Measurements from ENCODE around the gene UGGT2. TPM values are rescaled to one million over a fixed set of nuclear protein-coding genes. Genes with fewer than 3 reads are reported as not detected.
"Not testable (repeated sequence)": the region's sequence is repeated elsewhere in the genome, so short reads cannot be mapped to it uniquely, and the experiment has no call there.

The UGGT2 gene
- total RNA-seq, 1 donor from 2014 or later: 81.6 TPM

DNA sequence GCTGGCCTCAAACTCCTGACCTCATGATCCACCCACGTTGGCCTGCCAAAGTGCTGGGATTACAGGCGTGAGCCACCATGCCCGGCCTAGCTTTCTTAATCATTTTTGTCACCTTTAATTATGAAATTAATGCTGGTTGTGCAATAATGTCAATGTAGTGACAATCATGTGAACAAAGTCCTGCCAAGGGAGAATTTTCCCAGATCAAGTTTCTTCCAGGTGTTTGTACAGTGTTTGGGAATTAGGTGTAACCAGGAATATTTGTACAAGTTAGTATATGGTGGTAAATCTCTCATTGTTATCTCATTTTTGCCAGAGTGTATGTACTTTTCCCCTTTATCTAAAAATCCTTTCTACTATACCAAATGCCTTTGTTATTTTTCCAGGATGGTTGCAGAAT lies 171.1 kb downstream of the UGGT2 start:
- DNase-seq: no peak

DNA sequence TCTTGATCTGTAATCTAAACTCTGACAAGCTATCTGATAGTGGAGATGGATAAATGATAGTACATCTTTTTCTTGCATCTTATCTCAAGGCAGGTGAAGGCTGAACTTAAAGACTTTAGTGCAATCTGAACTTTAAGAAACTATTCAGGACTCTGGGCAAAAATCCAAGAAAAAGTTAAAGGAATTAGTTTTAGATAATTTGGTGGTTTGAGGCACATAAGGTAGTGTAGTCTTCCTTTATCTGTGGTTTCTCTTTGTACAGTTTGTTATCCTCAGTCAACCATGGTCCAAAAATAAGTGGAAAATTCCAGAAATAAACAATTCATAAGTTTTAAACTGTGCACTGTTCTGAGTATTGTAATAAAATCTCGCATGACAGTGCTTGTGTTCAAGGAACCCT lies 172.9 kb downstream of the UGGT2 start:
- no peak for DNase-seq

- no peak for DNase-seq
Measured at GRCh38 chr13:95874286-95874685, 178.9 kb downstream of the UGGT2 start.

DNA sequence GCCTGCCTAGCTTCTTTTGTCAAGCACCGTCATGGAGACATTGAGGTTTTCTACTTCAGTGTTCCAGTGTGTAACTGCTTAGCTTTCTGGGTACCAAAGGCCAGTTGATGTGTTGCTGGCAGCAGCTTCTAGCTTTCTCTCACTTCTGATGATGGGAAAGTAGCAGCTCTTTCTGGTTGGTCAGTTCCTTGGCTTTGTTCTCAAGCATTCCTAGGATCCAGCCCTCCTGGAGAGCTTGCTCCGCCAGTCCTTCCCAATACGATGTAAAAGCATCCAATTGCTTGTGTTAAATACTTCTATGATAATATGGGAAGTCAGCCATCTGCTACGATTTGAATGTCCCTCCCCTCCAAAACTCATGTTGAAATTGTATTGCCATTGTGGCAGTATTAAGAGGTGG lies 182.8 kb downstream of the UGGT2 start:
- no peak for DNase-seq

DNA sequence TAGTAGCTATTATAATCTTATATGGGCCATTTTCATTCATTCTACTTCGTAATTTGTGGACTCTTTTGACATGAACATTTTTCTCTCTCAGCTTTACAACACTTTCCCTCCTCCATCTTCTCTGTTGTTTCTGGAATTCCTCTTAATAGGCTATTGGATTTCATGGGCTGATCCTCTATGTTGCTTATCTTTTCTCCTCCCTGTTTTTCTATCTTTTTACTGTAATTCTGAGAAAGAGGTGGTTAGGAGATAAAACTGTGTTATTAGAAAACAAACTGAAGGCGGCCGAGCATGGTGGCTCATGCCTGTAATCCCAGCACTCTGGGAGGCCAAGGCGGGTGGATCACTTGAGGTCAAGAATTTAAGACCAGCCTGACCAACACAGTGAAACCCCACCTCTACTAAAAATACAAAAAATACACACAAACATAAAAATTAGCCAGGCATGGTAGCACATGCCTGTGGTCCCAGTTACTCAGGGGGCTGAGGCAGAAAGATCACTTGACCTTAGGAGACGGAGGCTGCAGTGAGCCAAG lies 188.1 kb downstream of the UGGT2 start:
- DNase-seq: no peak

GRCh38 chr13:95862408-95862807 lies 190.8 kb downstream of the UGGT2 start:
- DNase-seq: no peak

DNA sequence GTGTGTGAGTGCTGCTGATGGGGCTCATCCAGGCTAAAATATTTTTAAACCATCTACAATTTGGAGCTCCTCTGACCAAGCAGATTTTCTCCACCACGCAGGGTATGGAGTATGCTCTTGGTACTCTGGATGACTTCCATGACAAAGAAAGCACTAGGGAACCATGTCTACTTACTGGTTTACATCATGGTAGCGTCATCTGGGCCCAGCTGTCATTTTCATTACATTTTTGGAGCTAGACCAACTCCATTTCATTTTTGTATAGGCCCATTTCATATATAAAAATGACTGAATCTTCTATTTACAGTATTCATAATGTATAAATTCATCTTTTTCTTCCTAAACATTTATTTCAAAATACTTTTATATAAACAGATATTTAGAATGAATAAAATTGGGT lies 191.9 kb downstream of the UGGT2 start:
- no peak for DNase-seq

- DNase-seq: no peak
Measured at GRCh38 chr13:95858286-95859075, 194.7 kb downstream of the UGGT2 start.

DNA sequence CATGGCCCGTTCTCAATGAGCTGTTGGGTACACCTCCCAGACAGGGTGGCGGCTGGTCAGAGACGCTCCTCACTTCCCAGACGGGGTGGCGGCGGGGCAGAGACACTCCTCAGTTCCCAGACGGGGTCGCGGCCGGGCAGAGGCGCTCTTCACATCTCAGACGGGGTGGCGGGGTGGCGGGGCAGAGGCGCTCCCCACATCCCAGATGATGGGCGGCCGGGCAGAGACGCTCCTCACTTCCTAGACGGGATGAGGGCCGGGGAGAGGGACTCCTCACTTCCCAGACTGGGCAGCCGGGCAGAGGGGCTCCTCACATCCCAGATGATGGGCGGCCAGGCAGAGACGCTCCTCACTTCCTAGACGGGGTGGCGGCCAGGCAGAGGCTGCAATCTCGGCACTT lies 207.5 kb downstream of the UGGT2 start:
- DNase-seq: not testable (repeated sequence)

GRCh38 chr13:95842898-95843297 lies 210.3 kb downstream of the UGGT2 start:
- DNase-seq: no peak

DNA sequence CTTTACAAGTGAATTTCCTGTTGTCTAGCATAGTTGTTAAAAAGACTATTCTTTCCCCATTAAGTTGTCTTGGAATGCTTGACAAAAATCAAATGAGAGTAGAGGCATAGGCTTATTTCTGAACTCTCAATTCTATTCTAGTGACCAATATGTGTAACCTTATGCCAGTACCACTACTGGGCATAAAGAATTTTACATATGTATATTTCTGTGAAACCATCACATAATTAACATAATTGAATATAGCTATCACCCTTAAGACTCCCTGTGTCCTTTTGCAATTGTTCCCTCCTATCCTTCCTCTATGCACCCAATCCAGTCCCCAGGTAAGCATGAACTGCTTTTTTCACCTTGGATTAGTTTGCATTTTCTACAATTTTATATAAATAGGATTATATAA lies 211.3 kb downstream of the UGGT2 start:
- no peak for DNase-seq

- DNase-seq: peak; percentile 27
Measured at GRCh38 chr13:95834134-95834765, 219.0 kb downstream of the UGGT2 start.

GRCh38 chr13:95833719-95834118 lies 219.5 kb downstream of the UGGT2 start:
- DNase-seq: no peak

- no peak for DNase-seq
Measured at GRCh38 chr13:95833126-95833525, 220.1 kb downstream of the UGGT2 start.

- no peak for DNase-seq
Measured at GRCh38 chr13:95822303-95822702, 230.9 kb downstream of the UGGT2 start.

DNA sequence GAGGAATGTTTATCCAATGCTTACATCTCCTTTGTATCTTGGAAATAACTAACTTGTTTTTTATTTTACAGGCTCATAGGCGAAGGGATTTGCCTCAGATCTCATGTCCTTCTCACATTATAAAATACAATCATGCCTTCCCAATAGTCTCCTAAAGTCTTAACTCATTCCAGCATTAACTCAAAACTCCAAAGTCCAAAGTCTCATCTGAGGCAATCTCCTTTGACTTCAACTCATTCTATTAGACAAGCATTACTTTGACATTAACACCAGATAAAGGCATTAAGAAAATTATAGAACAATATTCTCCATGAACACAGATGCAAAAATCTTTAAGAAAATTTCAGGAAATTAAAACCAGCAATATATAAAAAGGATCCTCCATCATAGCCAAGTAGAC lies 238.7 kb downstream of the UGGT2 start:
- no peak for DNase-seq

DNA sequence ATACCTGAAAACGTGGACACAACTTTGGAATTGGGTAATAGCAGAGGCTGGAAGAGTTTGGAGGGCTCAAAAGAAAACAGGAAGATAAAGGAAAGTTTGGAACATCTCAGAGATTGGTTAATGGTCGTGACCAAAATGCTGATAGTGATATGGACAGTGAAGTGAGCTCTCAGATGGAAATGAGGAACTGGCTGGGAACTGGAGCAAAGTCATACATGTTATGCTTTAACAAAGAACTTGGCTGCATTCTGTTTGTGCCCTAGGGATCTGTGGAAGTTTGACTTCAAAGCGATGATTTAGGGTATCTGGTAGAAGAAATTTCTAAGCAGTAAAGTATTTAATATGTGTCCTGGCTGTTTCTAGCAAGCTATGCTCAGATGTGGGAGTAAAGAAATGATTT lies 240.1 kb downstream of the UGGT2 start:
- DNase-seq: no peak

GRCh38 chr13:95809429-95809828 lies 243.8 kb downstream of the UGGT2 start:
- DNase-seq: no peak

GRCh38 chr13:95805921-95806320 lies 247.3 kb downstream of the UGGT2 start:
- no peak for DNase-seq

GRCh38 chr13:95801825-95802224 lies 251.4 kb downstream of the UGGT2 start:
- DNase-seq: no peak

DNA sequence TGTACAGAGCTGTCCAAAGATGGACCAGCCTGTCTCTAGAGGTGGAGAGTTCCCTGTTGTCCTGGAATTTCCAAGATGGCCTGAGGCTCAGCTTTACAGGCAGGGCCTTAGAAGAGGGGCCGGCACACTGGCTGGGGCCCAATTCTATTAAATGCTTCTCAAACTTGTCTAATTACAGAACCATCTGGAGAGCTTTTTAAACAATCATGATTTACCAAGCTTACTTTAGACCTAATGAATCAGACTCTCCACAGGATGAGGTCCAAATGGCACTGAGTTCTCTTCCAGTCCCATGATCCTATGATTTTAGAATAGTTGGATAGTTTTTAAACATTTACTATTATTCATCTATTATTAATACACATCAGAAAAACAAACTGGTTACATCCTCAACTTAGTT lies 252.8 kb downstream of the UGGT2 start:
- no peak for DNase-seq

DNA sequence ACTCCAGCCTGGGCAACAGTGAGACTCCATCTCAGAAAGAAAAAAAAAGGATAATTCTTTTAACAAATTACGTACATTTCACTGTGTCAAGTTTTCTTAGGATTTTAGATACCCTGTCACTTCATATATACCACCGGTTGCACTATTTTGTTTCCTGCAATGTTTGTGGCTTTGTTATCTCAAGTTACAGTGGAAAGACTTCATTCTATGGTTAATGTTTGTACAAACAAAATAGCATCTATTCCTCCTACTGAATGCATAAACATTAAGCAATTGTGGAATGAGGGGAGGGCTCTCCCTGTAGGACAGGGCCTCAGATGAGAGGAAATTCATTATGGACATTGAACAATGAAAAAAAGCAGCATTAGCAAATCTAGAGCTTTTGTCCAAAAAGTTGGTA lies 256.2 kb downstream of the UGGT2 start:
- no peak for DNase-seq

DNA sequence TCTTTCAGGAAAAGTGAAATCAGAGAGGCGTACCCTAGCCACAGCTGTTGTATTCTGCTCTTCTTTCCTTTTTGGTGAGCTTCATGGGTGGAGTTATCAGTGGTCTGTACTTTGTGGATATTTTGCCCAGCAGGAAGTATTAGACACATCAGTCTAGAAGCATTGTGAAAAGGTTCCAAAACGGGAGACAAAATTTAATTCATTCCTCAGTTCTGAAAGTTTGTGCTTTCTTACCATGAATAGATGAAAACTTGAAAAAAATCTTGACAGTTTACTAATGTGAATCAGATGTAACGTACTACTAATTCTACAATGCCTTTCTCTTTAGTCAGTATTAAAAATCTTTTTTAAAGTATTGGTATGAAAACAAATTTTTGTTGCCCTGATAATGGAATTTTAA lies 259.4 kb downstream of the UGGT2 start:
- no peak for DNase-seq

DNA sequence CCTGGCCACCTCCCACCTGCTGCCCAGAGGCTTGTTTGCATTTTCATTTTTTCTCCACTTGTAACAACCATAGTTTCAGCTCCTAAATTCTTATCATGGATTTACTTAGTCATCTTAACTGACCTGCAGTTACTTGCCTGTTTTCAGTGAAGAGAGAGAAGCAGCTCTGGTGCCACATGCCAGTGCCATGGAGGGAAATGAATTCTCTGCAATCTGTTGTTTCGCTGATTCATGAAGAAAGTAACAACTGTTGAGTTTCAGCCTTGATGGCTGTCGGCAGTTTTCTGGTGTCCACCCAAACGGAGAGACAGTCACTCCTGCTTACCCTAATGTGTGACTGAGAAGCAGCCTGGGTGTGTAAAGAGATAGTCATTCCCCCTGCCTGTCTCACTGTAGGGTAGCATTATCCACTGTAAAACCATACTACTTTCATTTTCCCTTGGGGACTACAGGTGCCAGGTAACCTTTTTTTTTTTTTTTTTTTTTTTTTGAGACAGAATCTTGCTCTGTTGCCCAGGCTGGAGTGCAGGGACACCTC lies 260.1 kb downstream of the UGGT2 start:
- DNase-seq: no peak
